ENCODE results near the gene SYT5. TPM values are rescaled to one million over a fixed set of nuclear protein-coding genes. Genes with fewer than 3 reads are reported as not detected.
"Not testable (repeated sequence)": the region's sequence is repeated elsewhere in the genome, so short reads cannot be mapped to it uniquely, and the experiment has no call there.

The SYT5 gene
- total RNA-seq, 3 donors from 2014 or later (not counting 1 experiment from before 2014, with no cell fraction given), result 4.9 to 6.1 (median 5.3) TPM

- Histone ChIP-seq H3K9me3 (ENCODE audit: control insufficient read depth, insufficient read depth, low read length) (peaks cover 7% of the 10 kb centered on the region), H3K27me3 (ENCODE audit: control insufficient read depth, insufficient read depth, low read length) (peaks cover 27% of the 10 kb centered on the region), H3K36me3 (ENCODE audit: control insufficient read depth, insufficient read depth, low read length) (no peaks in the 10 kb centered on the region), H3K27ac (ENCODE audit: low read length) (no peak overlapping the region), H3K4me3 (ENCODE audit: low read length) (no peak overlapping the region), H3K4me1 (ENCODE audit: control insufficient read depth, insufficient read depth, low read length) (peaks cover 28% of the 10 kb centered on the region)
- ATAC-seq, result peak in 2 of 3 donors; percentile 21
- Mint-ChIP-seq H3K27ac (no peak overlapping the region), H3K9me3 (peaks cover 5 to 6% of the 10 kb centered on the region in 2 donors), H3K4me3 (no peak overlapping the region), H3K4me1 (peaks cover 16 to 40% of the 10 kb centered on the region in 2 donors), H3K36me3 (no peaks in the 10 kb centered on the region), H3K27me3 (ENCODE audit: low read depth in 2 of 2) (peaks cover 8 to 21% of the 10 kb centered on the region in 2 donors)
- DNase-seq, result peak in 1 of 2 donors; percentile 56
- 10% methylated on average over 52 of the region's 52 CpGs for WGBS (ENCODE audit: insufficient coverage)
- no peak for TF ChIP-seq CTCF (IDR thresholded peaks at IDR 0.05)
- intact Hi-C loops (cut with micrococcal nuclease), result loop anchor here (10.0 kb wide), 1 partner anchor 502 kb away; no protein-coding TSS in a partner anchor
These were observed 23.7 kb downstream of the SYT5 start for GRCh38 chr19:55156202-55157063.

GRCh38 chr19:55155784-55156183 lies 24.3 kb downstream of the SYT5 start:
- Histone ChIP-seq H3K27me3 (ENCODE audit: control insufficient read depth, insufficient read depth, low read length) (peaks cover 22% of the 10 kb centered on the region), H3K4me1 (ENCODE audit: control insufficient read depth, insufficient read depth, low read length) (peaks cover 24% of the 10 kb centered on the region)
- H3K9me3 Mint-ChIP-seq; H3K4me3 Mint-ChIP-seq; DNase-seq; H3K36me3 Mint-ChIP-seq; H3K27ac ChIP-seq (ENCODE audit: low read length); H3K36me3 ChIP-seq (ENCODE audit: control insufficient read depth, insufficient read depth, low read length); H3K27ac Mint-ChIP-seq; ATAC-seq; H3K9me3 ChIP-seq (ENCODE audit: control insufficient read depth, insufficient read depth, low read length); H3K4me3 ChIP-seq (ENCODE audit: low read length): not testable (repeated sequence)
- 4% methylated on average over 5 of the region's 5 CpGs for WGBS (ENCODE audit: insufficient coverage)
- Mint-ChIP-seq H3K27me3 (ENCODE audit: low read depth in 2 of 2) (peaks cover 8 to 21% of the 10 kb centered on the region in 2 donors), H3K4me1 (peaks cover 17 to 39% of the 10 kb centered on the region in 2 donors)
- intact Hi-C loops (cut with micrococcal nuclease), result loop anchor here (10.0 kb wide), 1 partner anchor 501 kb away; no protein-coding TSS in a partner anchor

GRCh38 chr19:55153652-55154264 lies 26.3 kb downstream of the SYT5 start:
- H3K4me1 ChIP-seq (ENCODE audit: control insufficient read depth, insufficient read depth, low read length), result peaks cover 19% of the 10 kb centered on the region
- ATAC-seq, result no peak
- peaks cover 8% of the 10 kb centered on the region for H3K9me3 ChIP-seq (ENCODE audit: control insufficient read depth, insufficient read depth, low read length)
- Mint-ChIP-seq H3K27me3 (ENCODE audit: low read depth in 2 of 2) (peaks cover 1 to 26% of the 10 kb centered on the region in 2 donors), H3K9me3 (peaks cover 5 to 6% of the 10 kb centered on the region in 2 donors), H3K27ac (no peak overlapping the region), H3K36me3 (no peaks in the 10 kb centered on the region), H3K4me3 (no peak overlapping the region), H3K4me1 (peaks cover 17 to 31% of the 10 kb centered on the region in 2 donors)
- H3K36me3 ChIP-seq (ENCODE audit: control insufficient read depth, insufficient read depth, low read length), result no peaks in the 10 kb centered on the region
- no peak overlapping the region for H3K4me3 ChIP-seq (ENCODE audit: low read length)
- H3K27ac ChIP-seq (ENCODE audit: low read length), result no peak overlapping the region
- WGBS (ENCODE audit: insufficient coverage), result 88% methylated on average over 11 of the region's 12 CpGs
- no peak for TF ChIP-seq CTCF (IDR thresholded peaks at IDR 0.05)
- H3K27me3 ChIP-seq (ENCODE audit: control insufficient read depth, insufficient read depth, low read length), result peaks cover 22% of the 10 kb centered on the region
- intact Hi-C loops (cut with micrococcal nuclease), result loop anchor here (10.0 kb wide), 1 partner anchor 499 kb away; no protein-coding TSS in a partner anchor
- DNase-seq, result no peak

- no peak for TF ChIP-seq CTCF (IDR thresholded peaks at IDR 0.05)
- H3K4me3 Mint-ChIP-seq, result no peak overlapping the region
These were observed 28.1 kb downstream of the SYT5 start for GRCh38 chr19:55152017-55152416.

More at GRCh38 chr19:55152017-55152416, 28.1 kb downstream of the SYT5 start:
- Mint-ChIP-seq H3K4me1 (peaks cover 17 to 31% of the 10 kb centered on the region in 2 donors), H3K9me3 (peaks cover 5 to 6% of the 10 kb centered on the region in 2 donors), H3K27ac (peak overlapping the region; percentile 77), H3K36me3 (no peaks in the 10 kb centered on the region), H3K27me3 (ENCODE audit: low read depth in 2 of 2) (peaks cover 12 to 26% of the 10 kb centered on the region in 2 donors)
- ATAC-seq (no peak), DNase-seq (no peak)
- Histone ChIP-seq H3K9me3 (ENCODE audit: control insufficient read depth, insufficient read depth, low read length) (peaks cover 8% of the 10 kb centered on the region), H3K27me3 (ENCODE audit: control insufficient read depth, insufficient read depth, low read length) (peaks cover 17% of the 10 kb centered on the region), H3K27ac (ENCODE audit: low read length) (peak overlapping the region; percentile 45), H3K4me1 (ENCODE audit: control insufficient read depth, insufficient read depth, low read length) (peaks cover 19% of the 10 kb centered on the region), H3K36me3 (ENCODE audit: control insufficient read depth, insufficient read depth, low read length) (no peaks in the 10 kb centered on the region), H3K4me3 (ENCODE audit: low read length) (no peak overlapping the region)
- intact Hi-C loops (cut with micrococcal nuclease), result loop anchor here (10.0 kb wide), 1 partner anchor 497 kb away; no protein-coding TSS in a partner anchor
